Stimulated activated CD8-positive, alpha-beta memory T cell treated with anti-CD3 and anti-CD28 coated beads, Interleukin-4, amount 100 ng/mL, for 1 hour (primary cell): Measurements from ENCODE around the gene NFATC2.
"Not testable (repeated sequence)": the region's sequence is repeated elsewhere in the genome, so short reads cannot be mapped to it uniquely, and the experiment has no call there.

ENCODE experiments used
- DNase-seq, 2 donors: peaks; one replicate each; pipeline ENCODE4 v3.0.0-alpha.2; 2020; ENCODE audit warnings: low read depth in 2 of 2, low spot score in 1 of 2

The NFATC2 gene

DNA sequence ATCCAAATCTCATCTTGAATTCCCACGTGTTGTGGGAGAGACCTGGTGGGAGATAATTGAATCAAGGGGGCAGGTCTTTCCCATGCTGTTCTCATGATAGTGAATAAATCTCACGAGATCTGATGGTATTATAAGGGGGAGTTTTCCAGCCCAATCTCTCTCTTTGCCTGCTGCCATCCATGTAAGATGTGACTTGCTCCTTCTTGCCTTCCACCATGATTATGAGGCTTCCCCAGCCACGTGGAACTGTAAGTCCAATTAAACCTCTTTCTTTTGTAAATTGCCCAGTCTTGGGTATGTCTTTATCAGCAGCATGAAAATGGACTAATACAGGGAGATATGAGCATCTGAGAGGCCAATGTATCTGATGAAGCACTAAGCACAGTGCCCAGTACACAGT is 26.0 kb upstream of the NFATC2 start:
- DNase-seq, result not testable (repeated sequence)

DNA sequence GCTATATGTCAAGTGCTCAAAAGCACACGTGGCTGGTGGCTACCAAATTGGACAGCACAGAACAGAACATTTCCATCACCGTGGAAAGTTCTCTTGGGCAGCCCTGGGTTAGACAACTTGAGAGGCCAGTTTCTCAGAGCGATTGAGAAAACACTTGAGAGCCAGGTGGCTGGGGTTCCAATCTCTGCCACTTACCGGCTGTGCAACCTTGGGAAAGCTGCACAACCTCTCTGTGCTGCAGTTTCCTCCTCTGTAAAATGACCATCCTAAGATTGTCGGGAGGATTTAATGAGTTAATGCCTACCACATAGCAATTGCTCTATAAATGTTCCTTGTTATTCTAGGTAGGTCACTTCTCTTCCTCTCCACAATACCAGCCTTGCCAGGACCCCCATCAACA is 25.1 kb upstream of the NFATC2 start:
- no peak for DNase-seq

DNA sequence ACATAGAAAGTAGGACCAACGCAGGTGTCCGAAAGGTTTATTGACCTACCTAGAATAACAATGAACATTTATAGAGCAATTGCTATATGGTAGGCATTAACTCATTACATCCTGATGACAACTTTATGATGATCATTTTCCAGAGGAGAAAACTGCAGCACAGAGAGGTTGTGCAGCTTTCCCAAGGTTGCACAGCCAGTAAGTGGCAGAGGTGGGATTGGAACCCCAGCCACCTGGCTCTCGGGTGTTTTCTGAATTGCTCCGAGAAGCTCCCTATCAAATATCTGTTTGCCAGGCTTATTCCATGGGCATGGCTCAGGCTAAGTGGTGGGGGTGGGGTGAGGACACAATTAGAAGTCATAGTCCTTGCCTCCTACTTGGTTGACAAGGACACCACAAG is 24.1 kb upstream of the NFATC2 start:
- DNase-seq, result no peak

DNA sequence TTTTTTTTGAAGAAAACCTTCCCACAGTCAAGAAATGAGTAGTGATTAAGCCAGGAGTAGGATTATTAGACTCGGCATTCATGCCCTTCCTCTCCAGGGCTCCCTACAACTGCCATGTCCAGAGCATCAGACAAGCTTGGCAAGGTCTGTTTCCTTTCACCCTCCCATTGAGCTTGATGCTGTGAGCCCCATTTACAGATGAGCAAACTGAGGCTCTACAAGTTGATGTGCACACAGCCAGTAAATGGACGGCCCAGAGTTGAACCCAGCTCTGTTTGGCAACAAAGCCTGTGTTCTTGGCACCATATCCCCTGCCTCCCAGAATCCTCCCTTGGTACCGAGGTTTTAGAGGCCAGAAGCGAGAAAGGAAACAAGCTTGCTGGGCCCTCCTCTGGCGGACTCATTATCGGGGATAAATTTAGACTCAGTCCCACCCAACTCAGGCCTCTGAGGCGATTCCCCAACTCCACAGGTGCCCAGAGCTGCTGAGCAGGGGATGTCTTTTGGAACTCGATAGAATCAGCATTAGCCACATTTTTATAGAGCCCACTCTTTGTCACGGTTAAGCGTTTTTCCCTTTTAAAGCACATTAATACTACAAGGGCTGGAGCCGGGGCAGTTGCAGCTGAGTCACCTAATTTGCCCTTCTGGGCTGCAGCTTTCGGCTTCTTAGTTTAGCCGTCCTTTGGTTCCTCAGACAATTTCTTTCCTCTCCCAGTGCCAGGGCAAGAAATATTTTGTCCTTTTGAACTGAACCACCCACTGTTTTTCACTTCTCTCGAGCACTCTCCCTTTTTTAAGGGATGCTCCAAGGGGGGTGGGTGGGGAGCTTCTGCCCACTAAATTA is 23.0 kb upstream of the NFATC2 start:
- DNase-seq, result no peak

DNA sequence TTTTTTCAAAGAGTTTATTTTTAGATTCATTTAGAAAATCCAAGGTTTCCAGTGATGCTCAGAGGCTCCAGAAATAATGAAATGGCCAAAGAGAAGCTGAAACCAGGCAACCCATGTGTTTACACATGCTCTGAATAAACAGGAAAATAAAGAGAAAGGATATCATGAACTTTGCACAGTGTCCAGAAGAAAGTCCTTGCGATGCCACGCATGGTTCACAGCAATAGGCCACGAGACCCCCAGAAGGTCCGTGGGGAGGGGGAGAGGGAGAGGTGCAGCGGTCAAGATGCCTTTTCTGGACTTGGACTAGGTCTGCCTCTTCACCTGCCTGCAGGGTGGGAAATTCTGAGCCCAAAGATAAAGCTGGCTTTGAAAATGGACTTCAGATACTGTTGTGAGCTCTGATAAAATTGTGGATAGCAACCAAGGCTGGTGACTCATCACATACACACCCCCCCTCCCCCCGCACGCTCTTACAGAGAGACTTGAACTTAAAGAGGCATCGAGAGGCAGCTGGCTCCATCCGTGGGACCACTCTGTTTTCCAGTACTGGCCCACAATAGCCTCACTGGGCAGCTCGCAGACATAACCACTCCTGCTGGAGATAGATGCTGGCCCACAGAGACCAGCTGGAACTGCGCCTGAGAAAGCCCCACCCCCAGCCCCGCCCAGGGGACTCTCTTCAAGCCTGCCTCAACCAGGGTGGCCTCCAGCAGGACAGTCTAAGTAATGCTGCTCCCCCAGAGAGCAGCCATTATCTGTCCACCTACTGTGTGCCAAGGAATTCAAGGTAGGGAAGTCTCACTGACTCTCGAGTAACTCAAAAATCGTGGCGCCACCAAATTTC is 21.2 kb upstream of the NFATC2 start:
- no peak for DNase-seq

DNA sequence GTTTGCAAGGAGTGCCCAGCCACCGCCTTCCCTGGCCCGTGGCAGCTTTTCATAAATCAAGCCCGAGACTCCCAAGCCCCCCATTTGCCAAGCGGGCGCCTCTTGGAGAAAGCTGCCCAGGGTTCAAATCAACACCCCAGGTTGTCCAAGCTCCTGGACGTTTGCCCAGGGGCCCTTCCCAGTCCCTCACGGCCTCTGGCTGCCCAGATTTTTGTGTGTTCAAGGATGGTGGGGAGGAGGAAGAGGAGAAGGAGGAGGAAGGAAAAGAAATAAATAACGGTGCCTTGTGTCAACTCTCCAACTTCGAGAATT is 20.6 kb upstream of the NFATC2 start:
- DNase-seq, result no peak

DNA sequence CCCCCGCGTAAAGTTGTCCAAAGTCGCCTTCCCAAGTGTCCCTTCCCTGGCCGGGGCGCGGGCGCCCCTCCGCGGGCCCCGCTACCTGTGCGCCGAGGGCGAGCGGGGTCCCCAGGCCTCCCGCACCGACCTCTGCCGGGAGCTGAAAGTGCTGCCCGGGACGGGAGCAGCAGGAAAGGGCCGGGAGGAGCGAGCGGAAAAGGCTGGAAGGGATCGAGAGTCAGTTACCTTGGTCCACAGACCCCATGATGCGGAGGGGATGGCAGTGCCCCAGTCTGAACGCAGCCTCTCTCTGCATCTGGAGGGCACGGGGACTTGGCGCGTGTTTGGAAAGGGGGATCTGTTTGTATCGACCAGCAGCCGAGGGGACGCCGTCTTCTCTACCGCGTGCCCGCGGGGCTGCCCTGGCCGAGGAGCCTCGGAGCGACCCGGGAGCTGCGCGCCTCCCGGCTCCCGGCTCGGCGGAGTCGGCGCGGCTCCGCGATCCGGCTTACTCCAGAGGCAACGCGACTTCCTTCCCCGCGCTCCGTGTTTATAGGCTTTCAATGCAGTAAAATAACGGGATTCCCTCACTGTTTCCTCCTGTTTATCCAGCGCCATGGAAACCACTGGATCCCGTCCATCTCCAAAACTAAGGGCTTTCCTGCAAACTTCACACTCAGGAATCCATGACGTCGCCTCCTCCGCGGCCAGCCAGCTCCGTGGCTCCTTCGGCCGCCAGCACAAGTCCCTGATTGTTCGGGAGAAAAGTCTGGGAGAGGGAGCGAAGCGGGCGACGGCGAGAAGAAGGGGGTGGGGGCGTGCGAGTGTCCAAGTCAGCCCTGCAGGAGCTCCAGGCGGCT is 20.0 kb upstream of the NFATC2 start:
- DNase-seq, result no peak

DNA sequence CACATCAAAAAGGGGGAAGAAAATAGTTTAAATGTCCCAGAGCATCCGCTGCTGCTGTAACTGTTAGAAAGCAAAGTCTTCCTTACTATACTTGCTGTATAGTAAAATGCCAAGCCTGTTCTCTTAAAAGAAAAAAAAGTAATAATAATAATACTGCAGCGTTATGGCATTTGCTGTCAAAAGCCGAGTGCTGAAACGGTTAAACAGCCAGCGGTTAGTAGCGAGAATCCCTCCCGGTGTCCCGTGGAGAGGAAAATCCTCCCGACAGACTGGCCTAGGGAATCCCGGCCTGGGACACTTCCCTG is 19.5 kb upstream of the NFATC2 start:
- no peak for DNase-seq

DNA sequence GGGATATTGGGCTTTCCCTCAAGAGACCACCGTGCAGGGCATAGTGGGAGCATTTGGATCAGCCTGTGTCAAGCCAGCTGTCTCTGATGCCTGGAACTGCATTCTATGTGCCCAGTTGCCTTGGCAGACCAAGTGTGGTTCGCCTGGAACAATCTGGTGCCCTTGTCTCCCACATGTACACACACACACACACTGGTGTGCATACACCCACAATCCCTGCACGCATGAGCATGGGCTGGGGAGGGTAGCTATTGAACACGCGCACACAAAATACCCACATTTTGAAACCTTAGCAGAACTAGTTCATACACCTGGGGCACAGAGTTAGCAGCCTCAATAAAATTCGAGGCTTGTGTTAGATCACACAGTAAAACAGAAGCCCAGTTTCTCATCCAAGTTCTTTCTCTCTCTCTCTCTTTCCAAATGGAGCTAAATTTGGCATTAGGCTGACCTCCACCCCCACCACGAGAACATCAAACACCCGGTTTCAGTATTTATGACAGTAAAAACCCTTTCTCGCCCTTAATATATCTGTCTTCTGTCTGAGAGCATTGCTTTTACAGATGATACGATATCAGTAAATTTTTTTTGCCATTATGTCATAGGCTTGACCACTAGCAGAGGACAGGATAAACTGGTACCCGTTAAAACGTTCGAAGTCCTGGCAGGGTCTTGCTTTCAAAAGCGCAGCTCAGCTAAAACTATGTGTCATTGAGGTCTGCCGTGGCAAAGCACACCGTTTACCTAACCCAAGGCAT is 18.2 kb upstream of the NFATC2 start:
- DNase-seq, result no peak

DNA sequence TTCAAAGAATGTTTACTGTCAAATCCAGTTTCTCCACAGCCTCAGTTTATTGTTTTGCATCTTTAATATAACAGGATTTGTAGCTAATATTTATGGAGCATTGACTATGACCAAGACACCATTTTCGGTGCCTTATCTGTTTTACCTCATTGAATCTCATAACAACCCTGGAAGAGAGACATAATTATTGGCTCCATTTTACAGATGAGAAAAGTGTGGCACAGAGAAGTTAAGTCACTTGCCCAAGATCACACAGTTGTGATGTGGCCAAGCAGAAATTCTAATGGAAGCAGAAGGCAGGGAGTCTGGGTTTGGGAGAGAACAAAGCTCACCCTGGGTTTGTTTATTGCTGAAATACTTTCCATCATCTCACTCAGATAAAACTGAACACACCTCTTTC is 17.5 kb upstream of the NFATC2 start:
- DNase-seq, result no peak

DNA sequence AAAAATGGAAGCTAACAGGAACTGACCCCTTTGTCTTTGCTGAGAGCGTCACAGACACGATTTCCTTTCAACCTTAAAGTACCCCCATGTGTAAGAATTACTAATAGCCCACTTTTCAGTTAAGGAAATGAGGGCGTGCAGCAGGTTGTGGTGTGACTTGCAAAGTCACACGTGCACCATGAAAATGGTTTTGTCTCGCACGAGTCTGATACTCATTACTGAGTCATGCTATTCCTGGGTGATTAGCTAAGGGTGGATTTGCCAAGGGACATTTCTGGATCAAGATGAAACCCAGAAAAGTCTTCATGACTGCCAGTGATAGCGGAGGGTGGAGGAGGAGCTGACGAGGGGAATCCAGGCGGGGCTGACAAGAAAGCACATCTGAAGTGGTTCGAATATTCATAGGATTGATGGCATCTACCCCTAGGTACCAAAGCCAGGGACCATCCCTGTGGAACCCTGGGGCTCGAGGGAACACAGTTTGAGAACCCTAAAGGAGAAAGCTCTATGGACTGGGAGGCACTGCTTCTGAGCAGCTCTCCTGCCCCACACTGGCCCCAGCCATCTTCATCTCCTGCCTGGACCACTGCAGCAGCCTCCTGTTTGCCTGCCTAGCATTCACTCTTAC is 12.1 kb upstream of the NFATC2 start:
- no peak for DNase-seq

DNA sequence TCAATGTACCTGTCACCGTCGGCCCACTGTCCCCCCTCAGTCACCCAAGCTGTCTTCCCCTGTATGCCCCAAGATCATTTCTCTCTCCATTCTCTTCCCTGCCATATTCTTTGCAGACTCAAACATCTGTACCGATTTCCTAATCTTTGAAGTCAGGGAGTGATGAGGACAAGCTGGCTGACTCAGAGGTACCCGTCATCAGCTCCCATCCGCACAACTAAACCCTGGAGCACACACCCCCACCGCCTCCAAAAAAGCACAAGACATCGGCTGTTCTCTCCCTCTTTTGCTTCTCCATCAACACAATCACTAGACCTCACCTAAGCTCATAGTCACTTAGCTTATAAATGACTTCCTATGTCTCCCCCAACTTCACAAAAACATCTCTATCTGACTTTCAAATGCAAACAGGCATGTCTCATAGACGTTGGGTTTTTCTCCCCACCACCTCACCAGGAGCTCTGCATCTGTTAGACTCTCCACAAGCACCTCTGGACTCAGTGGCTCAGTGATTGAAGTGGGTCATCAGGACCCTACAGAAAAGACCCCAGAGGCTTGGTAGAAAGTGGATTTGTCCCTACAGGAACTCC is 11.5 kb upstream of the NFATC2 start:
- DNase-seq, result no peak

DNA sequence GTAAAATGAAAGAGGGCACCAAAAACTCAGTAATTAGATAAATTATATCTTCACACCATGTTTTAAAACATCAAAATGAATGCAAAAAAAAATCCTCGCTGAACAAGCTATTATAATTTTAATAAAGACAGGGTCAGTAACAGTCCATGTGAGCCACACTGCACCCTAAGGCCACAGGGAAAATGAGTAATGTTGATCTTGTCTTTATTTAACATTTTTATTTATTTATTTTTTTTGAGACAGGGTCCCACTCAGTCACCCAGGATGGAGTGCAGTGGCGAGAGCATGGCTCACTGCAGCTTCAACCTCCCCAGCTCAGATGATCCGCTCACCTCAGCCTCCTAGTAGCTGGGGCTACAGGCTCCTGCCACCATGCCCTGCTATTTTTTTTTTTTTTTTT is 8.7 kb upstream of the NFATC2 start:
- DNase-seq, result no peak

DNA sequence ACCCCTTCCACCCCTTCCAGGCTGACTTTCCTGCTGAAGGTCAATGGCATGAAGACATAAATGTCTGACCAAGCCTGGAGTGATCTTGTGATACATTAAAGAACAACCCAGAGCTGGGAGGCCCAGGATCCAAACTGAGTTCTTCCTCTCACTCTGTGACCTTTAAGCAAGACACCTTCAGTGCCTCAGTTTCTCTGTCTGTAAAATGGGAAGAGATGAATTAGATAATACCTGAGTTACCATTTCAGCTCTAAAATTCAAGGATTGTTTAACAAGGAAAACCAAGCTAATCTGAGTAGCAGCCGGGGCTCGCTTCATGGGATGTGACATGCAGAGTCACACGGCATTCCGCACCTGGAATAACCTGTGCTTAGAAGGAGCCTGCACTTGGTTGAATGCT is 7.0 kb upstream of the NFATC2 start:
- no peak for DNase-seq

DNA sequence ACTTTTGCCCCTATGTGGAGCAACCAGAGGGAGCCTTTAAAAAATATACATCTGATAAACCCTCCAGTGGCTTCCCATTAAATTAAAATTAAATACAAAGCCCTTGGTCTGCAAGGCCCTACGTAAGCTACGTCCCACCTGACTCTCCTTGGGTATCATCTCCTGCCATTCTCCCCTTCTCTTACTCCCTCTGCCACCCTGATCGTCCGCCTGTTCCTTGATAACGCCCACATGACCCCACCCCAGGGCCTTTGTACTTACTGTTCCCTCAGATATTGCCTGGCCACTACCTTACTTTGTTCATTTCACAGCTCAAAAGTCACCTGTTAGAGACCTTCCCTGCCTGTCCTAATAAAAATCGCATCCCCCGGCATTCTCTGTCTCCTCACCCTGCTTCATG is 5.4 kb upstream of the NFATC2 start:
- no peak for DNase-seq

DNA sequence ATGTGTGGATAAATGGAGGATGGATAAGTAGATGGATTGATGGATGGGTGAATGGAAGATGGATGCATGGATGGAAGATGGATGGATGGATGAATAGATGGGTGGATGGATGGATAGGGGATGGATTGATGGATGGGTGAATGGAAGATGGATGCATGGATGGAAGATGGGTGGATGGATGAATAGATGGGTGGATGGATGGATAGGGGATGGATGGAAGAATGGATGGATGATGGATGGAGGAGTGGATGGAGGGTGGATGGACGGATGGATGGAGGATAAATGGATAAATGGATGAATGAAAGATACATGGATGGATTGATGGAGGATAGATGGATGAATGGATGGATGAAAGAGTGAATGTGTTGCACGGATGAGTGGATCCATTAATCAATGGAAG is 3.0 kb upstream of the NFATC2 start:
- no peak for DNase-seq

DNA sequence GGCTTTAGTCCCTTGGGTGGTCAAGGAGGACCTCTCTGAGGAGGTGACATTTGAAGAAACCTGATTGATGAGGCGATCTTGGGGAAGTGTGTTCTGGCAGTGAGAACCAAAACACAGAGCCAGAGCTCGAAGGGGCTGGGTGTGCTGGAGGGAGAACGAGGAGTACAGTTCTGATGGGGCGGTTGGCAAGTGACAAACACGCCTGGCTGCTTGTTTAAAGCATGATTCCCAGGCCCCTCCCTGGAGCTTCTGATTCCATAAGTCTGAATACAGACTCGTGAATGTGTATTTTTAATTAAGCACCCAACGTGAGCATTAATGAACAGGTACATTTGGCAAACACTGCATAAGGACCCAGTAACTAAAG is 886 bp upstream of the NFATC2 start:
- DNase-seq, result no peak

DNA sequence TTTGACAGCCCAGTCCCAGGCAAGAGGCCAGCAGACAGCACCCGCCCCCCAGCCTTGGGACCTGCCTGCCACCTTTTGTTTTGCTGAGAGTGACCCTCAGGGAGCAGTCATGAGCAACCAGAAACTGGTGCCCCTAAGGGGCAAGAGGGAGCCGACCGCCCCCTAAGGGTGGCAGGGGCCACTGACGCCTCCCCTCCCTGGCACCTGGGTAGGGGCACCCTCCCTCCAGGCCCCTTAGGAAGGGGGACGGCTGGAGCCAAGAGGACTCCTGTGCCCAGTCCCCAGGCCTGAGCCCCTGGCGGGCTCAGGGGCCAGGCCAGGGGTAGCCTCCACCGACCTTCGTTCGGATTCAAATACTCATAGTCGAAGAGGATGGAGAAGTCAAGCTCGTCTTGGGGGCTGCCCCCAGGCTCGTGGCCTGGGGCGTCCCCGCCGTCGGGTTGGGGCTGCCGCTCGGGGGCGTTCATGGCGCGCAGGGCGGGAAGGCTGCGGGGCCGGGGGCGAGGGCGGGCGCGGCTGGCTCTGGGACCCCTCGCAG is 417 bp downstream of the NFATC2 start:
- peak in 1 of 2 donors; percentile 34 for DNase-seq

DNA sequence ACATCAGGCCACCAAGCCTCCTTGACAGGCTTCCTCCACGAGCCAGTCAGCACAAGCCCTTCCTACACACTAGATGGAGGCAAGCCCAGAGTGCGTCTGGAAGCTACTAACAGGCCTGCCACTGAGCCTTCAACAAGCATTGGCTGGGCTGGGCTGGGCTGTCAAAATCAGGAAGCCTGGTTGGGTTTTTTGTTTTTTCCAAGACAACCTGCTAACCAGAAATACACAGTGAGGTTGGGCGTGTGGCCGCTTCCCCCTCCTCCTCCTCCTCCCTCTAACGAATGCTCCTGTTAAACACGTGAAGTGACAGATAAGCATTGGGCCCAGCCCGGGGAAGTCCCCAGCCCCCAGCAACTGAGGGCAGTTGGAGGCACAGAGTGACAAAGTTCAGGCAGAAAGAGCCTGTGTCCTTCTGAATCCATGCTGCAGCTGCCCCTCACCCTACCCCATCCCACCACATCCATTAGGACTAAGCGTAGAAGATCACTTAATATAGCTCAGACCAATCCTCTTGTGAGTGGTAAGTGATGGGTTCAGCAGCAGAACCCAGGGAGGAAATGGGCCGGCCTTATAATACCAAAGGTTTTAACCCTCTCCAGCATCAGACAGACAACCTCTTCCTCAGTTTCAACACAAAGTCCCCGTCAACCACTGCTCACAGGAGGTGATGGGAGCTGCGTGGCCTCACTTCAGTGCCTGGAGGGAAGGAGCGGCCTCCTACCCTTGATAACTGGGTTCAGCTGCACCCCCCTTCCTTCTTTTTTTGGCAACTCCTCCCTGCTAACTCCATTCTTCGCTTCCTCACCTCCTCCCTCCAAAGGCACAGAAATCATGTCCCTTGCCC is 1.1 kb downstream of the NFATC2 start:
- peak; percentile 50 to 64 for DNase-seq
